ENCODE measurements around the gene TM9SF1.

TM9SF1 gene

GRCh38 chr14:24178399-24179178, 16.7 kb downstream of the TM9SF1 start:
- DNase-seq = no peak

- no peak for DNase-seq
Observed at GRCh38 chr14:24177891-24178290, 17.4 kb downstream of the TM9SF1 start.

- no peak for DNase-seq
Observed at GRCh38 chr14:24177041-24177825, 18.0 kb downstream of the TM9SF1 start.

- no peak for DNase-seq
Observed at GRCh38 chr14:24176599-24176998, 18.6 kb downstream of the TM9SF1 start.

DNA sequence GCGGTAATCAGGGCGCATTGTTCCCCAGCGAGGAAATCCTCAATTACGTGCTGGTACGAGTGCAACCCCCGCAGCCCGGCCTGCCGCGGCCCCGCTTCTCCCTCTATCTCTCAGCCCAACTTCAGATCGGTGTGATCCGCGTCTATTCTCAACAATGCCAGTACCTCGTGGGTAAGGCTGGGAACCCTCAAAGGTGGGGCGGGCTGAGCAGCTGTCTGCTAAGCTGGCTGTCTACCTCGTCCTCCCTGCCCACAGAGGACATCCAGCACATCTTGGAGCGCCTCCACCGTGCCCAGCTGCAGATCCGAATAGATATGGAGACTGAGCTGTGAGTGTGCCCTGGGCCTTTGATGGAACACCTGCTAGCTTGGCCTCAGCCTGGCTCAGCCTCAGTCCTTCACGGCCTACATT, 22.4 kb downstream of the TM9SF1 start:
- DNase-seq = no peak

- DNase-seq = no peak
Observed at GRCh38 chr14:24172261-24172860, 22.9 kb downstream of the TM9SF1 start.

DNA sequence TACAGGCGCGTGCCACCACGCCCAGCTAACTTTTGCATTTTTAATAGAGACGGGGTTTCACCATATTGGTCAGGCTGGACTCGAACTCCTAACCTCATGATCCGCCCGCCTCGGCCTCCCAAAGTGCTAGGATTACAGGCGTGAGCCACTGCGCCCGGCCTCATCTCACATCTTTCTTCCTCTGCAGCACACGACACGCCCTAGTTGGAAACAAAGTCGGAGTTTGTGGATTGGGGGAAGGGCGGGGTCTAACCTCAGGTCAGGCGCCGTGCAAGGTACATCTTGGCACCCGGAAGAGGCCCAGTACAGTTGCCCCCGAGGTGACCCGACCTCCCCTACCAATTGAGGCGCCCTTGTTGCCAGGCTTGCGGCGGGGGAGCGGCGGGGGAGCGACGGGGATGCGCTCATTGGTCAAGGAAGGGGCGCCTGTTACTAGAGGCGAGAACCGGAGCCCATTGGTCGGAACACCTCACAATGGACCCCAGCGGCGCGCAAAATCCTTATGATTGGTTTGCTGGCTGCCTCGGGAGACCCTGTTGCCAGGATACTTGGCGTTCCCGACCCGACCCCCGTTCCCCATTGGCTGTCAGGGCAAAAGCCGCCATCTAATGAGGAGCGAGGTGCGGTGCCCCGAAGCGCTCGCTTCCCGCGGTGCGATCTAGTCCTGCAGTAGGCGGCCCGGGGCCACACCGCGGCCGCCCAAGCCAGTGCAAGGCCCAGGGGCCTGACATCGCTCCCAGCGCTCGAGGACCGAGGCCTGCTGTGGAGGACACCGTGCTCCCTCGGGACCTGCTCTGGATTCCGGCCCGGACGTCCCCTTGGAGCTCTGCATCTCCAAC, 23.6 kb downstream of the TM9SF1 start, which contains the start of gene REC8:
Gene REC8 (plus strand): TSS at position 659 of the 839 bp plus-strand sequence. CDS start 473 bp downstream, outside the sequence.
- peak; percentile 75 for DNase-seq

GRCh38 chr14:24167469-24168114, 27.6 kb downstream of the TM9SF1 start:
- DNase-seq = no peak

- DNase-seq = no peak
Observed at GRCh38 chr14:24165785-24166184, 29.5 kb downstream of the TM9SF1 start.

- DNase-seq = no peak
Observed at GRCh38 chr14:24164518-24164991, 30.7 kb downstream of the TM9SF1 start.

DNA sequence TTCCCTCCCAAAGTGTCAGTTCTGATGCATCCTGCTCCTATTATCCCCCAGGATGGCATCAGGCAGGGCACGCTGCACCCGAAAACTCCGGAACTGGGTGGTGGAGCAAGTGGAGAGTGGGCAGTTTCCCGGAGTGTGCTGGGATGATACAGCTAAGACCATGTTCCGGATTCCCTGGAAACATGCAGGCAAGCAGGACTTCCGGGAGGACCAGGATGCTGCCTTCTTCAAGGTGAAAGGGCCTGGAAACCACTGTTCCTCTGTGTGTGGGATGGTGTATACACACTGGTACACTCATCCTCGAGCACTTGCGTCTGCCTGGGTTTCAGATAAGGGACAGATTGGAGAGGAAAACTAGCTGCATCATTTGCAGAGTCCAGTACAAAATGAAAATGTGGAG, 33.1 kb downstream of the TM9SF1 start:
- no peak for DNase-seq

DNA sequence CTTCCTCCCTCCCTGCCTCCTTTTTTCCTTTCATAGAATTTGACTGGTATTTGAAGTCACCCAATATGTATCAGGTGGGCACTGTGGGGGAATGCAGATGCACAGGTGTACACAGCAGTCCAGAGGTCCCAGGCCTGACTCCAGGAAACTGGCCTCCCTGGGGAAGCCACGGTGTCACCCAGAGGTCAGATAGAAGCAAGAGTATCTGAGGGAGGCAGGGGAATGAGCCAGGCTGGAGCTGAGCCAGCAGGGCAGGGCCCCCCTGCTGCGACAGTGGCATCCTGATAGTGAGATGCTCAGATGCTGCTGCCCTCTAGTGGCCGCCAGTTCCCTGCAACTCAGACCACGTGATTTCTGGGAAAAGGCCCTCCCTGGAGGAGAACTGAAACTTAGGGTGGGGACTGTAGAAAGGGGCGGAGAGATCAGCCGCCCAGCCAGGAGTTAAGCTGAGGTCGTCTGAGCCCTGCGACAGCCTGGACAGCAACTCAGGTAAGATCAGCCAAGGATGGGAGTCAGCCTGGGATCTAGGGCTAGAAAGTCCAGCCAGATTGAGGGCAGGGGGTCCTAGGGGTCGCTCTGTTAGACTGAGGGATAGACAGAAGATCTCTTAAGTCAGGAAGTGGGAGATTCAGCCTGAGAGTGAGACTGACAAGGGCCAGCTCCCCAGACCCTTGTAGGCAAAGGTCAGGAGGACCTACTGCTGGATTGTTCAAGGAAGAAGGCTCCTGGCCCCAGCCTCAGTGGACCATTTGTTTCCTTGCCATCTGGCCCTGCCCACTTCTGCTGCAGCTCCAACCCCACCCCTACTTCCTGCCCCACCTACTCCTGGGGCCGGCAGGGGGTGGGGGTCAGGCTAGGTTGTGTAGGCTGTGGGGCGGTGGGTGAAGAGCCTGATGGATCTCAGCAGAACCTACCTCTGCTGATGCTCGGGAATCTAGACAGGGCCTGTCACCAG, 34.1 kb downstream of the TM9SF1 start, which contains the start of gene IRF9:
Gene IRF9 (plus strand): TSS at position 416 of the 955 bp plus-strand sequence. CDS start 880 bp downstream, outside the sequence.
- peak; percentile 97 for DNase-seq

GRCh38 chr14:24160499-24160849, 34.8 kb downstream of the TM9SF1 start:
- no peak for DNase-seq

GRCh38 chr14:24159777-24160498, 35.3 kb downstream of the TM9SF1 start:
- DNase-seq = no peak

- DNase-seq = no peak
Observed at GRCh38 chr14:24157331-24157730, 37.9 kb downstream of the TM9SF1 start.

DNA sequence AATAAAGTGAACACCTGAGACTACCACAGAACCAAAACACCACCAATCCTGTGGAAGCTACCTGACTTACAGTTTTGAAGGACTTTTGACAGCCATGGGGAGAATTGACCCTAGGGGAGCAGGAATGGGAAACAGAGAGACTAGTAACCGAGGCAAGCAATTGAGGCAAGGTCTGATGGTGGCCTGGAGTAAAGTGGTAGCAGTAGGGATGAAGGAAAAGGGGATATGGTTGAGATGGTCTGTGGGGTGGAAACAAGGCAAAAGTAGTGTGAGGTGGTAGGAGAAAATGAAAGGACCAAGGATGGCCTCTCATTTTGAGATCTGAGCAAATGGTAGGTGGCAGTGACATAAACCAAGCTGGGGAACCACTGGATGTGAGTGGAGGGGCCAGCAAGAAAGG, 38.4 kb downstream of the TM9SF1 start:
- DNase-seq = no peak

GRCh38 chr14:24155100-24155499, 40.1 kb downstream of the TM9SF1 start:
- no peak for DNase-seq

DNA sequence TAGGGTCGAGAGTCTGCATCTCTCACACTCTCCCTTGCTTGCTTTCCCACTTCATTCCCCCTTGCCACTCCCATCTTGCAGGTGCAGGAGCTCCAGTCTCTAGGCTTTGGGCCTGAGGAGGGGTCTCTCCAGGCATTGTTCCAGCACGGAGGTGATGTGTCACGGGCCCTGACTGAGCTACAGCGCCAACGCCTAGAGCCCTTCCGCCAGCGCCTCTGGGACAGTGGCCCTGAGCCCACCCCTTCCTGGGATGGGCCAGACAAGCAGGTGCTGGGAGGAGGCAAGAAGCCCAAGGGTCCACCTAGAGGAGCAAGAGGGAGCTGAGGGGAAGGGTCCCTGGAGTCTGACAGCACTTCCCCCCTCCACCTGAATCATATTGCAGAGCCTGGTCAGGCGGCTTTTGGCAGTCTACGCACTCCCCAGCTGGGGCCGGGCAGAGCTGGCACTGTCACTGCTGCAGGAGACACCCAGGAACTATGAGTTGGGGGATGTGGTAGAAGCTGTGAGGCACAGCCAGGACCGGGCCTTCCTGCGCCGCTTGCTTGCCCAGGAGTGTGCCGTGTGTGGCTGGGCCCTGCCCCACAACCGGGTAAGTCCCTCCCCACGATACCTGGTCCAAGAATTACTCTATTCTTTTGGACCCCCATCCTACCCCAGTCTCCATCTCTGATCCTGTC, 43.7 kb downstream of the TM9SF1 start:
- DNase-seq = no peak

- DNase-seq = no peak
Observed at GRCh38 chr14:24150993-24151392, 44.2 kb downstream of the TM9SF1 start.
